Measurements from ENCODE around the gene SCYGR5.

GRCh38 chr2:227617316-227618230 is 49.0 kb upstream of the SCYGR5 start, which contains the start of gene SCYGR4:
- TF ChIP-seq EZH2 (IDR thresholded peaks at IDR 0.05; ENCODE audit: borderline replicate concordance, insufficient read depth, low read length, poor library complexity, severe bottlenecking) (no peak), CTCF (IDR thresholded peaks at IDR 0.05; ENCODE audit: poor library complexity, severe bottlenecking) (no peak), SMC3 (conservative IDR thresholded peaks at IDR 0.05; ENCODE audit: poor library complexity) (no peak), POLR2AphosphoS5 (IDR thresholded peaks at IDR 0.05) (no peak), RAD21 (conservative IDR thresholded peaks at IDR 0.05) (no peak), REST (IDR thresholded peaks at IDR 0.05; ENCODE audit: borderline replicate concordance) (no peak), EP300 (conservative IDR thresholded peaks at IDR 0.05; ENCODE audit: poor library complexity, severe bottlenecking) (no peak), MXI1 (conservative IDR thresholded peaks at IDR 0.05; ENCODE audit: poor library complexity, severe bottlenecking) (no peak)

Measured in neural cell (in vitro differentiated cells).